ENCODE measurements around the gene CENPP. TPM values are rescaled to one million over a fixed set of nuclear protein-coding genes. Genes with fewer than 3 reads are reported as not detected.

The CENPP gene
- total RNA-seq, 5 donors from 2014 or later (not counting 1 experiment from before 2014, with no cell fraction given) = 1.9 to 5.0 (median 4.3) TPM

DNA sequence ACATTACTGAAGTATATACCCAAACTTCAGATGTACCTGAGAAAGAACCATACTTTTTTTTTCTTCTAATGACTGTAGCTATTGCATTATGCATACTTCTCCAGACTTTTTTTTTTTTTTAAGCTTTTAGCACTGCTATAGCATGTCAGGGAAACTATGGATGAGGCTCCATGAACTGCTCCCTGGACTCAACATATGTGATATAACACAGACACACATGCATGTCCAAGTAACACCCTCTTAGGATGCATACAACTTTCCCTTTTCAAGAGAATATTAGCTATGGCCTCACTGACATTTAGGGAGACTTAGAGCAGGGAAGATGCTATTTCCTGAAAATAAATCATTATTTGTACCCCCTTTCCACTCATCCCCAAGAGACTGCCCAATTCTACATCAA lies 157.1 kb downstream of the CENPP start:
- ChIA-PET POLR2A (no interaction called here), CTCF (interaction anchor here in 1 of 2 donors (0.7 kb wide), 1 partner anchor 166 kb away, joined by 4 read pairs; no protein-coding TSS in a partner anchor)
- H3K27ac Mint-ChIP-seq = no peak overlapping the region
- H3K9me3 ChIP-seq = no peaks in the 10 kb centered on the region
- H3K4me1 ChIP-seq (ENCODE audit: control insufficient read depth in 1 of 2, extremely low read depth in 1 of 2, insufficient read depth in 2 of 2, low read length in 2 of 2) = no peaks in the 10 kb centered on the region
- no peaks in the 10 kb centered on the region for H3K36me3 Mint-ChIP-seq
- no peaks in the 10 kb centered on the region for H3K27me3 Mint-ChIP-seq
- no peak overlapping the region for H3K27ac ChIP-seq (ENCODE audit: low read length)
- H3K36me3 ChIP-seq (ENCODE audit: control insufficient read depth in 2 of 2, extremely low read depth in 1 of 2, insufficient read depth in 1 of 2, low read length in 1 of 2) = no peaks in the 10 kb centered on the region
- H3K4me3 Mint-ChIP-seq = no peak overlapping the region
- ATAC-seq (replicated peaks in 1 of 4) = no peak
- no peak for DNase-seq
- no peaks in the 10 kb centered on the region for H3K27me3 ChIP-seq (replicated peaks in 1 of 2; ENCODE audit: control insufficient read depth in 2 of 2, extremely low read depth in 1 of 2, insufficient read depth in 2 of 2, low read length in 1 of 2)
- H3K9me3 Mint-ChIP-seq = no peaks in the 10 kb centered on the region
- H3K4me3 ChIP-seq (ENCODE audit: control insufficient read depth in 1 of 2, extremely low read depth in 1 of 2, low read length in 1 of 2) = no peak overlapping the region
- H3K4me1 Mint-ChIP-seq = peaks cover 4 to 6% (median 5%) of the 10 kb centered on the region in 3 donors

DNA sequence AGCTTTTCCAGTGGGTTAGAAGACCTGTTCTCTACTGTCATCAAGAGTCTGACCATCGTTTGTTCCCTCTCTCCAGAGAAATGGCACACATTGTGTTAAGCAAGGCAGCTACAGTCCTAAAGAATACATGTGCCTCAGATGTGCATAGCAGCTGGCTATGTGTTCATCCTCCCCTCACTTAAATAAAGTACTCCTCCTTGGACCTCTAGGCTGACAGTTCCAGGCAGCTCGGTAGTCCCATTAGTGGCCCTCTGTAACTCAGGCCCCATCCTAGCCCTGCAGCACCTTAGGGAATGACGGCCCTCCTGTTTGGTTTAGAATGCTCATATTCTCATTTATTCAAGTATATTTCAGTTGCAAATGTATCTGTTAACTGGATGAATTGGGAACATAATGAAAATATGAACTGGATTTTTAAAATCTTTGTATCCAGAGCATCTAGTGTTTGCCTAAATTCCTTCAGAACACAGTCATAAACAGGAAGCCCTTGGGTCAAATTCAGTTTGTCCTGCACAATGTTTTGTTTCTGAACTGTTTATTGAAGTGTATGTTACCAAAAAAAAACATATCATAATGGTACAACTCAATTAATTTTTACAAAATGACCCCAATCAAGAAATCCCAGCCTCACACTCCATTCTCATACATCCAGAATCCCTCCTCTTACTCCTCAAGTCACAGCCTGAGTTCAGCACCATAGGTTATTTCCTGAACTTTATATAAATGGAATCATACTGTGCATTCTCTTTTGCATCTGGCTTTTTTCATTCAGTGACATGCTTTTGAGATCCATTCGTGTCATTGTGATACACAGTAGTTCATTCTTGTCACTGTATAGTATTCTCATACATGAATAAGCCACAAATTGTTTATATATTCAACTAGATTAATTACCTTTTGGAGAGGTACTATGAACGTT lies 158.1 kb downstream of the CENPP start:
- Histone ChIP-seq H3K4me3 (ENCODE audit: control insufficient read depth in 1 of 2, extremely low read depth in 1 of 2, low read length in 1 of 2) (no peak overlapping the region), H3K4me1 (ENCODE audit: control insufficient read depth in 1 of 2, extremely low read depth in 1 of 2, insufficient read depth in 2 of 2, low read length in 2 of 2) (no peaks in the 10 kb centered on the region), H3K36me3 (ENCODE audit: control insufficient read depth in 2 of 2, extremely low read depth in 1 of 2, insufficient read depth in 1 of 2, low read length in 1 of 2) (no peaks in the 10 kb centered on the region), H3K27me3 (replicated peaks in 1 of 2; ENCODE audit: control insufficient read depth in 2 of 2, extremely low read depth in 1 of 2, insufficient read depth in 2 of 2, low read length in 1 of 2) (no peaks in the 10 kb centered on the region), H3K9me3 (no peaks in the 10 kb centered on the region), H3K27ac (ENCODE audit: low read length) (no peak overlapping the region)
- Mint-ChIP-seq H3K36me3 (no peaks in the 10 kb centered on the region), H3K27me3 (no peaks in the 10 kb centered on the region), H3K4me3 (no peak overlapping the region), H3K4me1 (peaks cover 4 to 6% (median 5%) of the 10 kb centered on the region in 3 donors), H3K27ac (no peak overlapping the region), H3K9me3 (no peaks in the 10 kb centered on the region)
- CTCF ChIA-PET = interaction anchor here in 1 of 2 donors (0.7 kb wide), 1 partner anchor 165 kb away, joined by 4 read pairs; no protein-coding TSS in a partner anchor
- ATAC-seq (replicated peaks in 1 of 4) (no peak), DNase-seq (no peak)
- POLR2A ChIA-PET = no interaction called here
- 100% methylated on average over 1 of the region's 5 CpGs for WGBS (ENCODE audit: insufficient coverage)

DNA sequence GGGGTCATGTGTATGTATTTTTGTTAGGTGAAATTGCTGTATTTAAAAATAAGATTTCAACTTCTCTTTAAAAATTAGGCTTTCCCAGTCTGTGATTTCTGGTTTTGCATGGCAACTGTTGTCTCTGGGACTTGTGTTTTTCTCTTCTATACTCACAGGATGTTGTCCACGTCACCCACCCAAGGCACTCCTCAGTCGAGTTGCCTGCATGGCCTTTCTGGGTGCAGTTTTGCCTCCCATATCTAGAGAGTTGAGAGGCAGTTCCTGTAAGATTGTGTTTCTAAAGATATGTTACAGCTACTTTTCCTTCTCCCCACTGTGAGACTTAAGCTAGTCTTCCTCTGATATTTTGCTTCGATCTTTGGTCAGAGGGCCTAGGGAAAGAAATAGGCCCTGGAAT lies 158.8 kb downstream of the CENPP start:
- Mint-ChIP-seq H3K27ac (no peak overlapping the region), H3K36me3 (no peaks in the 10 kb centered on the region), H3K27me3 (no peaks in the 10 kb centered on the region), H3K9me3 (no peaks in the 10 kb centered on the region), H3K4me3 (no peak overlapping the region), H3K4me1 (peaks cover 4 to 6% (median 5%) of the 10 kb centered on the region in 3 donors)
- no peaks in the 10 kb centered on the region for H3K27me3 ChIP-seq (replicated peaks in 1 of 2; ENCODE audit: control insufficient read depth in 2 of 2, extremely low read depth in 1 of 2, insufficient read depth in 2 of 2, low read length in 1 of 2)
- no CpG with 5 or more reads among the region's 3 CpGs for WGBS (ENCODE audit: insufficient coverage)
- ChIA-PET CTCF (no interaction called here), POLR2A (no interaction called here)
- no peaks in the 10 kb centered on the region for H3K4me1 ChIP-seq (ENCODE audit: control insufficient read depth in 1 of 2, extremely low read depth in 1 of 2, insufficient read depth in 2 of 2, low read length in 2 of 2)
- H3K36me3 ChIP-seq (ENCODE audit: control insufficient read depth in 2 of 2, extremely low read depth in 1 of 2, insufficient read depth in 1 of 2, low read length in 1 of 2) = no peaks in the 10 kb centered on the region
- no peak overlapping the region for H3K27ac ChIP-seq (ENCODE audit: low read length)
- ATAC-seq (replicated peaks in 1 of 4) (no peak), DNase-seq (no peak)
- no peak overlapping the region for H3K4me3 ChIP-seq (ENCODE audit: control insufficient read depth in 1 of 2, extremely low read depth in 1 of 2, low read length in 1 of 2)
- no peaks in the 10 kb centered on the region for H3K9me3 ChIP-seq

DNA sequence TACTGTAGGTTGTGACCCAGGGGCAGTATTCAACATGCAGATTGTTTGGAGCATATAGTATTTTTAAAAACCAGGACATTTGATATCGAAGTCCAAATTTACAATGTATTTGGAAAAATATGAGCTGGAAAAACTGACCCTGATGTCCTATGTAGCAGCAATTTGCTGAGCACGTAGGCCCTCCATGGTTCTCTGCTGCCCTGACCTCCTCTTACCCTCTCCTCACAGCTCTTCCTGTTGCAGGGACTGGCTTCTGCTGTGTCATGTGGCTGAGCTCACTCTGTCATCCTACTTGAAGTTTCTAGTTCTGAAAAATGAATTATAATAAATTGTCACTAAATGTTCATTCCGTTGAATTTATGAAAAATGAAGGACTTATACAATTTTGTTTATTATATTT lies 160.6 kb downstream of the CENPP start:
- Histone ChIP-seq H3K4me1 (ENCODE audit: control insufficient read depth in 1 of 2, extremely low read depth in 1 of 2, insufficient read depth in 2 of 2, low read length in 2 of 2) (no peaks in the 10 kb centered on the region), H3K9me3 (no peaks in the 10 kb centered on the region), H3K27ac (ENCODE audit: low read length) (no peak overlapping the region), H3K4me3 (ENCODE audit: control insufficient read depth in 1 of 2, extremely low read depth in 1 of 2, low read length in 1 of 2) (no peak overlapping the region), H3K36me3 (ENCODE audit: control insufficient read depth in 2 of 2, extremely low read depth in 1 of 2, insufficient read depth in 1 of 2, low read length in 1 of 2) (no peaks in the 10 kb centered on the region), H3K27me3 (replicated peaks in 1 of 2; ENCODE audit: control insufficient read depth in 2 of 2, extremely low read depth in 1 of 2, insufficient read depth in 2 of 2, low read length in 1 of 2) (no peaks in the 10 kb centered on the region)
- 90% methylated on average over 2 of the region's 3 CpGs for WGBS (ENCODE audit: insufficient coverage)
- H3K4me1 Mint-ChIP-seq = peaks cover 0 to 2% (median 1%) of the 10 kb centered on the region in 3 donors
- ChIA-PET CTCF (no interaction called here), POLR2A (no interaction called here)
- no peak overlapping the region for H3K4me3 Mint-ChIP-seq
- H3K27ac Mint-ChIP-seq = no peak overlapping the region
- H3K9me3 Mint-ChIP-seq = no peaks in the 10 kb centered on the region
- no peak for DNase-seq
- H3K27me3 Mint-ChIP-seq = no peaks in the 10 kb centered on the region
- no peaks in the 10 kb centered on the region for H3K36me3 Mint-ChIP-seq
- ATAC-seq (replicated peaks in 1 of 4) = no peak

DNA sequence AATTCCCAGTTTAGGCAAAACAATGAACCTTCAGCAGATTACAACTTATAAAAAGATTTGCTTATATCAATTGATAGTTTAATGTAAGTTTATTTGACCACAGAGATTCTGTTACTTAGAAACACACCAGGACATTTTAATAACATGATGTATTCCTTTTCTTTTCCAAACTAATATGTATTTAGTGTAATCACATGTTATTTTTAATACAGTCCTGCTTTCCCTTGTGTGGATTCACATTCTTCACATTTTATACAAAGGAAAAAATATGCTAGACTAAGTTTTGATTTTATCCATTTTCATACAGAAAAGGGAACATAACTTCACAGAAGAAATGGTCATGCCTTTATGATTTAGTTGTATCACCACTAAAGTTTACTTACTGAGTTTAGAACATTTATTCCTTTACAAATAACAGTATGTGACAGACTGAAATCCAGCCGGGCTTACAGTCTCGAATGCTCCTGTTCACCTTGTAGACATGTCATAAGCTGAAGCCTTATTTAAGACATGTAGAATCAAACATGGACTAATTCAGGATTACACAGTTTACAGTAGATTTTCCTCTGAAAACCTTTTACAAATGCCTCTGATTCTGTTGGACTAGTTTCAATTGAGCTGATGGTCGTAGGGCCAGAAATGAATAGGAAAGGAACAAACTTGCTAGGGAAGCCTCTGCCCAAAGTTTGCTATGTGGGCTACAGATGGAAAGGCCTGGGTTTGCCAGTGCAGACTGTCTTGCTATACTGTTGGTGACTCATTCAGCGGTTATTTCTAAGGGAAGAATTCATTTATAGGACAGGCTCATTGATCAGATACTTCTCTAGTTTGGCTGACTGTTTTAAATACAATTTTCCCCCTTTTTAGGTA lies 163.2 kb downstream of the CENPP start:
- ATAC-seq (replicated peaks in 1 of 4) = no peak
- no peaks in the 10 kb centered on the region for H3K27me3 Mint-ChIP-seq
- H3K36me3 Mint-ChIP-seq = no peaks in the 10 kb centered on the region
- WGBS (ENCODE audit: insufficient coverage) = 100% methylated on average over 3 of the region's 4 CpGs
- H3K27ac Mint-ChIP-seq = no peak overlapping the region
- H3K4me1 Mint-ChIP-seq = peaks cover 0 to 2% (median 0%) of the 10 kb centered on the region in 3 donors
- no peak overlapping the region for H3K4me3 Mint-ChIP-seq
- Histone ChIP-seq H3K9me3 (no peaks in the 10 kb centered on the region), H3K36me3 (ENCODE audit: control insufficient read depth in 2 of 2, extremely low read depth in 1 of 2, insufficient read depth in 1 of 2, low read length in 1 of 2) (no peaks in the 10 kb centered on the region), H3K27me3 (replicated peaks in 1 of 2; ENCODE audit: control insufficient read depth in 2 of 2, extremely low read depth in 1 of 2, insufficient read depth in 2 of 2, low read length in 1 of 2) (no peaks in the 10 kb centered on the region), H3K27ac (ENCODE audit: low read length) (no peak overlapping the region), H3K4me3 (ENCODE audit: control insufficient read depth in 1 of 2, extremely low read depth in 1 of 2, low read length in 1 of 2) (no peak overlapping the region), H3K4me1 (ENCODE audit: control insufficient read depth in 1 of 2, extremely low read depth in 1 of 2, insufficient read depth in 2 of 2, low read length in 2 of 2) (no peaks in the 10 kb centered on the region)
- POLR2A ChIA-PET = no interaction called here
- no peaks in the 10 kb centered on the region for H3K9me3 Mint-ChIP-seq
- DNase-seq = no peak
- CTCF ChIA-PET = no interaction called here

DNA sequence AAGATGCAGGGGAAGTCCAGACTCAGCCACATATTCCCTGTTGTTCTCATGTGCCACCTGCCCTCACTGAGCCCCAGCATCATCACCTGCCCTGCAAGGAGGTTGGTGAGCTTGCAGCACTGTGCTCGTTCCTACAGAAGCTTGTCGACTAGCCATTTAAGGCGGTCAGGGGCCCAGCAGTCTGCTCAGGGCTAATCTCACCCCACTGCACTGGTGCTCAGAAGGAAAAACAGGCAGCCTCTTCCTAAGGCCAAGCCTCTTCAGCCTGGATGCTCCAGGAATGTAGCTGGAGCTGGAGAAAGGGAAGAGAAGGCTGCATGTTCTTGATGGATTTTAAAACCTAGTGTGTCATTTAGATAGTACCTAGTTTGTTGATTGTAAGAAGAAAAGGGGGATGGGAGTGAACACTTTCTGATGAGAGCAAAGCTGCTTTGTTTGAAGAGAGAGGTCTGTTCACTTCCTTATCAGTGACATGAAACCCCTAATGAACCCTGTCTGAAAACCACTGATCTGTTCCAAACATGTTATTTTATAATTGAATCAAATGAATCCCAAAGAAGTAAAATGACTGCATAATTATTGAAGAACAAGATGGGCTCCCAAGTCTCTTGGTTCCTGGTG lies 167.1 kb downstream of the CENPP start:
- Histone ChIP-seq H3K27me3 (replicated peaks in 1 of 2; ENCODE audit: control insufficient read depth in 2 of 2, extremely low read depth in 1 of 2, insufficient read depth in 2 of 2, low read length in 1 of 2) (no peaks in the 10 kb centered on the region), H3K4me1 (ENCODE audit: control insufficient read depth in 1 of 2, extremely low read depth in 1 of 2, insufficient read depth in 2 of 2, low read length in 2 of 2) (no peaks in the 10 kb centered on the region), H3K36me3 (ENCODE audit: control insufficient read depth in 2 of 2, extremely low read depth in 1 of 2, insufficient read depth in 1 of 2, low read length in 1 of 2) (no peaks in the 10 kb centered on the region), H3K27ac (ENCODE audit: low read length) (no peak overlapping the region), H3K9me3 (no peaks in the 10 kb centered on the region), H3K4me3 (ENCODE audit: control insufficient read depth in 1 of 2, extremely low read depth in 1 of 2, low read length in 1 of 2) (no peak overlapping the region)
- H3K27ac Mint-ChIP-seq = no peak overlapping the region
- H3K9me3 Mint-ChIP-seq = no peaks in the 10 kb centered on the region
- CTCF ChIA-PET = no interaction called here
- no peaks in the 10 kb centered on the region for H3K27me3 Mint-ChIP-seq
- DNase-seq = no peak
- WGBS (ENCODE audit: insufficient coverage) = 78% methylated on average over 2 of the region's 3 CpGs
- POLR2A ChIA-PET = no interaction called here
- H3K4me3 Mint-ChIP-seq = no peak overlapping the region
- H3K36me3 Mint-ChIP-seq = peaks cover 2% of the 10 kb centered on the region
- H3K4me1 Mint-ChIP-seq = peaks cover 0 to 2% (median 0%) of the 10 kb centered on the region in 3 donors
- no peak for ATAC-seq (replicated peaks in 1 of 4)
